ENCODE data around the gene SLC25A42. TPM values are rescaled to one million over a fixed set of nuclear protein-coding genes. Genes with fewer than 3 reads are reported as not detected.

SLC25A42 gene
- total and polyA plus RNA-seq, 2 of the 4 experiments (the other 2 are of a cell fraction): 2.0 to 9.9 TPM

DNA sequence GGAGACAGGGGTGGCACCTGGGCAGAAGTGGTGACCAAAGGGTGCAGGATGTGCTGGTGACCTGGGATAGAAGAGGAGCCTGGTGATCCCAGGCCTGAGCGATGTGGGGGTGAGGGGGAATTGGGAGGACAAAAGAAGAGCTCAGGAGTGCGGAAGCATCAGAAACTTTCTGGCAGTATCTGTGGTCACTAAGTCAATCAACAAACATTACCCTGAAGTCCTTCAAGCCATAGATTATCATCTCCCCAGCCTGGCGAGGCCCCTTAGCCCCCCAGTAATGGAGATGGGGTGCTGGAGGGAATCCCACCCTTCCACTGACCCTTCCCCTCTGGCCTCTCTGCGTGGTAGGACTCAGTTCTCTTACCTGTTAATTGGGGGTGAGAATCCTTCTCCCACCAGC, 95.7 kb downstream of the SLC25A42 start:
- no peaks in the 10 kb centered on the region for H3K79me1 ChIP-seq (ENCODE audit: low read depth in 1 of 2, low read length in 2 of 2)
- peaks cover 7% of the 10 kb centered on the region; the same call in 1 of the 2 replicates for H3K36me3 ChIP-seq (ENCODE audit: control insufficient read depth, insufficient read depth, low read length)
- no peak overlapping the region for H3K4me3 ChIP-seq (ENCODE audit: insufficient read depth, low read depth, low read length)
- H2BK15ac ChIP-seq (ENCODE audit: low read depth, low read length): no peak overlapping the region
- no peak overlapping the region for H2BK20ac ChIP-seq (ENCODE audit: low read depth, low read length)
- no peak overlapping the region for H3K27ac ChIP-seq (ENCODE audit: insufficient read depth, low read length)
- no peak overlapping the region for H4K8ac ChIP-seq (ENCODE audit: low read depth in 2 of 2, low read length in 2 of 2)
- ATAC-seq (ENCODE audit: low read depth) (no peak), DNase-seq (no peak)
- intact Hi-C loops (cut with micrococcal nuclease): no loop called here
- dilution Hi-C loops (cut with HindIII; ENCODE audit: low sequenced_read_pairs, unreplicated experiment): no loop called here
- H3K9me3 ChIP-seq (ENCODE audit: control insufficient read depth, insufficient read depth, low read length): peaks cover 6% of the 10 kb centered on the region; the same call in 1 of the 2 replicates
- H3K9me1 ChIP-seq (ENCODE audit: insufficient read depth, low read length): no peaks in the 10 kb centered on the region
- H3K56ac ChIP-seq (ENCODE audit: extremely low read depth, insufficient read depth, low read length): no peak overlapping the region
- H3K4me2 ChIP-seq (ENCODE audit: low read depth, low read length): no peak overlapping the region
- H3K4me1 ChIP-seq (ENCODE audit: control insufficient read depth, insufficient read depth, low read length): no peaks in the 10 kb centered on the region
- H2AK5ac ChIP-seq (ENCODE audit: low read depth, low read length): no peak overlapping the region
- H3K9ac ChIP-seq (ENCODE audit: low read depth, low read length): no peak overlapping the region
- no peak overlapping the region for H3K18ac ChIP-seq (ENCODE audit: low read depth, low read length)
- H4K5ac ChIP-seq (ENCODE audit: low read depth, low read length): no peak overlapping the region
- in situ Hi-C loops (cut with MboI; ENCODE audit: low sequenced_read_pairs): no loop called here
- H2AK9ac ChIP-seq (replicated peaks; ENCODE audit: low read depth, low read length, poor library complexity): no peak overlapping the region
- no peak overlapping the region for H3K4ac ChIP-seq (ENCODE audit: low read depth, low read length)
- ChIA-PET CTCF (no interaction called here), POLR2A (ENCODE audit: unreplicated experiment) (no interaction called here)
- no peak overlapping the region for H2AFZ ChIP-seq (replicated peaks; ENCODE audit: low read length, poor library complexity)
- H2BK5ac ChIP-seq (ENCODE audit: low read depth, low read length, poor library complexity, severe bottlenecking): no peak overlapping the region
- WGBS, 2 experiments (ENCODE audit: extremely low coverage in 2 of 2, insufficient read length in 1 of 2): no CpG with 5 or more reads among the region's 4 CpGs
- H3K23ac ChIP-seq (ENCODE audit: low read depth, low read length): no peak overlapping the region
- no peak overlapping the region for H3K14ac ChIP-seq (replicated peaks; ENCODE audit: low read depth, low read length)
- no peaks in the 10 kb centered on the region for H3K27me3 ChIP-seq (ENCODE audit: control insufficient read depth, insufficient read depth, low read length)
- H4K91ac ChIP-seq (ENCODE audit: insufficient read depth, low read depth, low read length): no peak overlapping the region
- no peaks in the 10 kb centered on the region for H4K20me1 ChIP-seq (ENCODE audit: insufficient read depth, low read length)
- TF ChIP-seq SMC3 (IDR thresholded peaks at IDR 0.05; ENCODE audit: low read depth, low read length) (no peak), CHD1 (IDR thresholded peaks at IDR 0.05; ENCODE audit: low read depth, low read length) (no peak), RCOR1 (IDR thresholded peaks at IDR 0.05; ENCODE audit: insufficient replicate concordance, low read length) (no peak), POLR2A (IDR thresholded peaks at IDR 0.05; ENCODE audit: low read depth, low read length) (no peak), RAD21 (IDR thresholded peaks at IDR 0.05; ENCODE audit: low read length) (no peak)
- TF ChIP-seq, protein P1, sequence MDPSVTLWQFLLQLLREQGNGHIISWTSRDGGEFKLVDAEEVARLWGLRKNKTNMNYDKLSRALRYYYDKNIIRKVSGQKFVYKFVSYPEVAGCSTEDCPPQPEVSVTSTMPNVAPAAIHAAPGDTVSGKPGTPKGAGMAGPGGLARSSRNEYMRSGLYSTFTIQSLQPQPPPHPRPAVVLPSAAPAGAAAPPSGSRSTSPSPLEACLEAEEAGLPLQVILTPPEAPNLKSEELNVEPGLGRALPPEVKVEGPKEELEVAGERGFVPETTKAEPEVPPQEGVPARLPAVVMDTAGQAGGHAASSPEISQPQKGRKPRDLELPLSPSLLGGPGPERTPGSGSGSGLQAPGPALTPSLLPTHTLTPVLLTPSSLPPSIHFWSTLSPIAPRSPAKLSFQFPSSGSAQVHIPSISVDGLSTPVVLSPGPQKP (IDR thresholded peaks at IDR 0.05; ENCODE audit: borderline replicate concordance, low read depth, low read length): no peak
- no peak overlapping the region for H2BK120ac ChIP-seq (ENCODE audit: low read depth, low read length)
- BruUV-seq (replicated peaks): no TSS peak
